Thymus (tissue), 11 donors: ENCODE measurements around the gene FAM118A. TPM values are rescaled to one million over a fixed set of nuclear protein-coding genes. Genes with fewer than 3 reads are reported as not detected.
"Not testable (repeated sequence)": the region's sequence is repeated elsewhere in the genome, so short reads cannot be mapped to it uniquely, and the experiment has no call there.

Experiments
- DNase-seq, 9 donors: peaks; one replicate each; pipeline ENCODE4 v3.0.0-alpha.2; 2013; ENCODE audit warnings: low spot score in 9 of 9, low read depth in 6 of 9, missing footprints in 1 of 9
- H3K27ac ChIP-seq, 2 donors: one replicate each; pipeline ENCODE4 v1.5.1; 2013; ENCODE audit warnings: control low read depth in 1 of 2, low read depth in 1 of 2, low read length in 1 of 2, mild to moderate bottlenecking in 1 of 2, moderate library complexity in 1 of 2
- H3K27me3 ChIP-seq, 2 donors: one replicate each; pipeline ENCODE4 v1.5.1; 2013; ENCODE audit warnings: low read length in 1 of 2; ENCODE audit not compliant: control insufficient read depth in 2 of 2, insufficient read depth in 1 of 2
- H3K36me3 ChIP-seq, 2 donors: one replicate each; pipeline ENCODE4 v1.5.1; 2013; ENCODE audit warnings: low read length in 1 of 2, mild to moderate bottlenecking in 1 of 2, moderate library complexity in 1 of 2; ENCODE audit not compliant: control insufficient read depth in 2 of 2, insufficient read depth in 2 of 2
- H3K4me1 ChIP-seq, 2 donors: one replicate each; pipeline ENCODE4 v1.5.1; 2013; ENCODE audit warnings: low read length in 2 of 2; ENCODE audit not compliant: control insufficient read depth in 2 of 2, insufficient read depth in 2 of 2
- H3K4me3 ChIP-seq, 2 donors: one replicate each; pipeline ENCODE4 v1.5.1; 2013; ENCODE audit warnings: low read length in 2 of 2, control low read depth in 1 of 2, mild to moderate bottlenecking in 1 of 2
- H3K9me3 ChIP-seq, 2 donors: one replicate each; pipeline ENCODE4 v1.5.1; 2013; ENCODE audit warnings: low read length in 1 of 2, mild to moderate bottlenecking in 1 of 2; ENCODE audit not compliant: control insufficient read depth in 2 of 2, insufficient read depth in 1 of 2
- WGBS: extraction: QIAGEN DNeasy Blood & Tissue Kit; methylation state at CpG from one replicate; pipeline ENCODE4 v1.1.7; 2013; 5-methylcytosine and 5-hydroxymethylcytosine counted together
- polyA plus RNA-seq: library from polyadenylated mRNA; stranded (reverse); fragments of 200-250 nt; gene quantifications from one replicate; pipeline ENCODE4 v1.2.3, GENCODE V29; 2013
- total RNA-seq: library from RNA; stranded (reverse); fragments of 120-200 nt; gene quantifications from one replicate; pipeline ENCODE4 v1.2.4, GENCODE V29; 2013
- donor health status: healthy.

Gene FAM118A
- total and polyA plus RNA-seq, 2 donors = 24.1 to 43.8 TPM

GRCh38 chr22:45366713-45367112, 57.0 kb downstream of the FAM118A start:
- Histone ChIP-seq H3K4me1 (no peaks in the 10 kb centered on the region), H3K27me3 (no peaks in the 10 kb centered on the region), H3K27ac (no peak overlapping the region), H3K4me3 (no peak overlapping the region), H3K9me3 (no peaks in the 10 kb centered on the region), H3K36me3 (no peaks in the 10 kb centered on the region)
- 91% methylated on average over 3 of the region's 3 CpGs for WGBS
- no peak for DNase-seq

GRCh38 chr22:45373592-45373991, 63.9 kb downstream of the FAM118A start:
- H3K4me1 ChIP-seq, H3K4me3 ChIP-seq, H3K27ac ChIP-seq, H3K27me3 ChIP-seq, DNase-seq, H3K9me3 ChIP-seq, H3K36me3 ChIP-seq: not testable (repeated sequence)
- 97% methylated on average over 3 of the region's 3 CpGs for WGBS

- no peak for DNase-seq
- Histone ChIP-seq H3K4me3 (no peak overlapping the region), H3K4me1 (no peaks in the 10 kb centered on the region), H3K36me3 (no peaks in the 10 kb centered on the region), H3K27ac (no peak overlapping the region), H3K27me3 (no peaks in the 10 kb centered on the region), H3K9me3 (no peaks in the 10 kb centered on the region)
- WGBS = 93% methylated on average over 3 of the region's 3 CpGs
These were observed 66.3 kb downstream of the FAM118A start for GRCh38 chr22:45376009-45376408.

- no peak for DNase-seq
- WGBS = 37% methylated on average over 1 of the region's 1 CpG
- Histone ChIP-seq H3K27me3 (no peaks in the 10 kb centered on the region), H3K36me3 (no peaks in the 10 kb centered on the region), H3K27ac (no peak overlapping the region), H3K4me3 (no peak overlapping the region), H3K9me3 (no peaks in the 10 kb centered on the region), H3K4me1 (no peaks in the 10 kb centered on the region)
These were observed 67.0 kb downstream of the FAM118A start for GRCh38 chr22:45376703-45377102.

- no peak for DNase-seq
These were observed 71.6 kb downstream of the FAM118A start for GRCh38 chr22:45381348-45381747.

GRCh38 chr22:45389546-45389945, 79.8 kb downstream of the FAM118A start:
- no peaks in the 10 kb centered on the region for H3K36me3 ChIP-seq
- no peaks in the 10 kb centered on the region for H3K9me3 ChIP-seq
- H3K4me1 ChIP-seq = no peaks in the 10 kb centered on the region
- H3K4me3 ChIP-seq = no peak overlapping the region
- no peak for DNase-seq
- WGBS = 97% methylated on average over 3 of the region's 3 CpGs
- H3K27ac ChIP-seq = no peak overlapping the region
- H3K27me3 ChIP-seq = no peaks in the 10 kb centered on the region

More at GRCh38 chr22:45381348-45381747, 71.6 kb downstream of the FAM118A start:
- H3K27ac ChIP-seq = no peak overlapping the region
- no peaks in the 10 kb centered on the region for H3K9me3 ChIP-seq
- WGBS = 98% methylated on average over 2 of the region's 2 CpGs
- H3K36me3 ChIP-seq = no peaks in the 10 kb centered on the region
- no peaks in the 10 kb centered on the region for H3K4me1 ChIP-seq
- no peaks in the 10 kb centered on the region for H3K27me3 ChIP-seq
- no peak overlapping the region for H3K4me3 ChIP-seq

Other genes with a start within 250 kb of the FAM118A start
- gene NUP50, start 146.0 kb upstream of the FAM118A start, total RNA-seq = 70.1 TPM
- 40.6 TPM for gene NUP50, start 146.0 kb upstream of the FAM118A start, polyA plus RNA-seq
- gene KIAA0930, start 69.0 kb upstream of the FAM118A start, total RNA-seq = 32.4 TPM
- 32.4 TPM for gene KIAA0930, start 69.0 kb upstream of the FAM118A start, polyA plus RNA-seq
- 0.47 TPM for gene UPK3A, start 25.0 kb upstream of the FAM118A start, total RNA-seq
- 1.0 TPM for gene UPK3A, start 25.0 kb upstream of the FAM118A start, polyA plus RNA-seq
- gene SMC1B, start 103.7 kb downstream of the FAM118A start, total RNA-seq = 0.19 TPM
- gene SMC1B, start 103.7 kb downstream of the FAM118A start, polyA plus RNA-seq = 0.11 TPM
- gene RIBC2, start 103.8 kb downstream of the FAM118A start, total RNA-seq = 2.2 TPM
- gene RIBC2, start 103.8 kb downstream of the FAM118A start, polyA plus RNA-seq = 0.66 TPM
- gene FBLN1, start 192.9 kb downstream of the FAM118A start, total RNA-seq = 9.3 TPM
- gene FBLN1, start 192.9 kb downstream of the FAM118A start, polyA plus RNA-seq = 36.3 TPM